GM12878 (cell line): ENCODE data around the gene TEKT5. TPM values are rescaled to one million over a fixed set of nuclear protein-coding genes. Genes with fewer than 3 reads are reported as not detected.

ENCODE experiments used
- ATAC-seq: fragments of 200-7000 bp; cut with Tn5 transposase; 3 replicates; pipeline ENCODE4 v1.9.1; 2020; ENCODE audit warnings: mild to moderate bottlenecking, moderate library complexity
- BruUV-seq: library from RNA; stranded (reverse); fragments of 400-500 nt; replicated peaks from 2 replicates; lab custom pipeline; 2021; lab: Mats Ljungman, UMichigan
- CTCF ChIA-PET: fragments of 300-600 bp; sonication (Branson Sonifier 250); formaldehyde crosslinking; extraction: SDS; loops from one replicate; lab custom pipeline; 2021; ENCODE audit warnings: inconsistent platforms; lab: Yijun Ruan, JAX
- POLR2A ChIA-PET: fragments of 350-600 bp; formaldehyde crosslinking; extraction: SDS; loops from one replicate; lab custom pipeline; 2021; ENCODE audit warnings: inconsistent platforms; lab: Charles Lee
- RAD21 ChIA-PET: fragments of 300-600 bp; sonication (Branson Sonifier 250); formaldehyde crosslinking; loops from one replicate; lab custom pipeline; 2023; ENCODE audit warnings: antibody characterized with exemption; ENCODE audit not compliant: unreplicated experiment; lab: Charles Lee
- SMC1A ChIA-PET: fragments of 300-600 bp; sonication (Branson Sonifier 250); formaldehyde crosslinking; loops from one replicate; lab custom pipeline; 2023; ENCODE audit not compliant: unreplicated experiment, uncharacterized antibody; lab: Charles Lee
- DNase-seq: peaks from one replicate; pipeline ENCODE4 v3.0.0-alpha.2; 2011; ENCODE audit warnings: low read depth, low spot score
- FAIRE-seq: peaks from 3 replicates; lab custom pipeline; 2011; peaks lifted over from hg19 to GRCh38; lab: Jason Lieb, UNC
- H2AFZ ChIP-seq: 2 replicates; pipeline ENCODE4 v1.6.0; 2011; ENCODE audit warnings: low read depth, low read length, control low read depth; ENCODE audit not compliant: control insufficient read depth
- H3K27ac ChIP-seq: 2 replicates; pipeline ENCODE4 v1.5.1; 2011; ENCODE audit warnings: control low read depth; ENCODE audit not compliant: control insufficient read depth, insufficient read depth
- H3K27me3 ChIP-seq, 2 experiments: replicated peaks in 1 of 2; 2 replicates each; pipeline versions ENCODE4 v1.6.0 to v1.6.1; 2011; ENCODE audit warnings: low read length in 1 of 2; ENCODE audit not compliant: control insufficient read depth in 2 of 2, insufficient read depth in 2 of 2
- H3K36me3 ChIP-seq, 2 experiments: 2 replicates each; pipeline ENCODE4 v1.5.1; 2011; ENCODE audit warnings: low read length in 1 of 2; ENCODE audit not compliant: control insufficient read depth in 2 of 2, insufficient read depth in 2 of 2
- H3K4me1 ChIP-seq: 2 replicates; pipeline ENCODE4 v1.6.1; 2011; ENCODE audit warnings: mild to moderate bottlenecking, low read length, moderate library complexity, mixed read lengths; ENCODE audit not compliant: control insufficient read depth, insufficient read depth
- H3K4me2 ChIP-seq: 2 replicates; pipeline ENCODE4 v1.6.0; 2011; ENCODE audit warnings: control low read depth; ENCODE audit not compliant: control insufficient read depth, insufficient read depth
- H3K4me3 ChIP-seq: fragments of 200-600 bp; sonication (generic); 2 replicates; pipeline ENCODE4 v1.5.1; 2016
- H3K79me2 ChIP-seq: 2 replicates; pipeline ENCODE4 v1.6.0; 2011; ENCODE audit warnings: low read length; ENCODE audit not compliant: control insufficient read depth, insufficient read depth
- H3K9ac ChIP-seq: 2 replicates; pipeline ENCODE4 v1.8.0; 2011; ENCODE audit warnings: low read length, control low read depth, mixed read lengths; ENCODE audit not compliant: control insufficient read depth, insufficient read depth
- H3K9me3 ChIP-seq: replicated peaks from 3 replicates; pipeline ENCODE4 v1.5.1; 2011; ENCODE audit warnings: mild to moderate bottlenecking, low read length; ENCODE audit not compliant: control insufficient read depth, insufficient read depth
- H4K20me1 ChIP-seq: 2 replicates; pipeline ENCODE4 v1.6.0; 2011; ENCODE audit not compliant: control insufficient read depth, insufficient read depth
- ETV6 ChIP-seq, 2 experiments: fragments of 450-650 bp in 1 of 2; IDR thresholded peaks in 1 of 2; conservative IDR thresholded peaks in 1 of 2; 2 replicates each; pipeline ENCODE4 v1.6.1; 2014; ENCODE audit warnings: antibody characterized with exemption in 1 of 2, borderline replicate concordance in 1 of 2, low read depth in 1 of 2, mild to moderate bottlenecking in 1 of 2, moderate library complexity in 1 of 2
- HDAC6 ChIP-seq: fragments of 200-600 bp; sonication (generic); IDR thresholded peaks from one replicate; pipeline ENCODE4 v1.8.0; 2017; ENCODE audit warnings: antibody characterized with exemption; ENCODE audit not compliant: unreplicated experiment
- HSF1 ChIP-seq: fragments of 150-350 bp; IDR thresholded peaks from 2 replicates; pipeline ENCODE4 v1.6.1; 2014; ENCODE audit warnings: mild to moderate bottlenecking, low read depth, low read length
- NBN ChIP-seq: fragments of 450-650 bp; IDR thresholded peaks from 2 replicates; pipeline ENCODE4 v1.6.1; 2016
- NR2C2 ChIP-seq: IDR thresholded peaks from 2 replicates; pipeline ENCODE4 v1.6.1; 2011; ENCODE audit warnings: borderline replicate concordance, low read depth; ENCODE audit not compliant: control insufficient read depth, insufficient read length
- PAX5 ChIP-seq: IDR thresholded peaks from 2 replicates; pipeline ENCODE4 v1.6.1; 2011; ENCODE audit warnings: low read depth, low read length, borderline replicate concordance
- PRDM15 ChIP-seq: fragments of 450-650 bp; formaldehyde crosslinking; IDR thresholded peaks from 2 replicates; pipeline ENCODE4 v1.4.0; 2020; ENCODE audit warnings: mild to moderate bottlenecking, moderate library complexity
- SIX5 ChIP-seq: IDR thresholded peaks from 2 replicates; pipeline ENCODE4 v1.6.1; 2011; ENCODE audit warnings: mild to moderate bottlenecking, low read depth, low read length, moderate library complexity; ENCODE audit not compliant: severe bottlenecking
- SKIL ChIP-seq: fragments of 450-650 bp; IDR thresholded peaks from 2 replicates; pipeline ENCODE4 v1.6.1; 2017; ENCODE audit warnings: mild to moderate bottlenecking, low read depth, inconsistent platforms; ENCODE audit not compliant: poor library complexity, severe bottlenecking
- SMAD5 ChIP-seq: IDR thresholded peaks from 2 replicates; pipeline ENCODE4 v1.6.1; 2016; ENCODE audit warnings: antibody characterized with exemption, low read depth
- SPI1 ChIP-seq: IDR thresholded peaks from 2 replicates; pipeline ENCODE4 v1.6.1; 2011; ENCODE audit warnings: low read depth, mild to moderate bottlenecking, low read length, moderate library complexity, borderline replicate concordance; ENCODE audit not compliant: insufficient read depth
- WGBS: methylation state at CpG from one replicate; pipeline ENCODE4 v1.1.6; 2016; ENCODE audit warnings: low lambda C conversion rate; ENCODE audit not compliant: insufficient replicate concordance, insufficient coverage; ENCODE audit errors: missing lambda C conversion rate; 5-methylcytosine and 5-hydroxymethylcytosine counted together
- in situ Hi-C: fragments of 300-500 bp; cut with MboI; formaldehyde crosslinking; loops from 9 replicates; pipeline ENCODE4 v1.14.3; 2018; ENCODE audit warnings: mixed read lengths
- intact Hi-C: fragments of 100-400 bp; cut with micrococcal nuclease; formaldehyde crosslinking; loops from one replicate; pipeline ENCODE4 v1.14.2; 2022; ENCODE audit not compliant: unreplicated experiment
- polyA plus RNA-seq, 11 experiments: library from polyadenylated mRNA; depleted of rRNA in 4 of 11; unstranded in 6 of 11; stranded (reverse) in 5 of 11; fragments of >200 nt; fragmentation: Nextera tagmentation in 4 of 11; fragmentation: Illumina TruSeq in 1 of 11; extraction: Ambion mirVana in 4 of 11; extraction: Trizol in 1 of 11; gene quantifications; 1 replicate in 1 of 11; 2 replicates in 10 of 11; pipeline versions ENCODE4 v1.2.1 to v1.2.3, GENCODE V29; 2011 to 2016; ENCODE audit warnings: inconsistent platforms in 2 of 11, missing spikeins in 2 of 11, low read depth in 1 of 11
- total RNA-seq, 4 experiments: library from RNA; depleted of rRNA in 3 of 4; stranded (reverse); fragments of >200 nt in 3 of 4; fragmentation: Illumina TruSeq in 1 of 4; extraction: Trizol in 1 of 4; gene quantifications; 2 replicates each; pipeline versions ENCODE4 v1.2.1 to v1.2.3, GENCODE V29; 2013 to 2021
- TF ChIP-seq, protein P1 (sequence below): IDR thresholded peaks from 2 replicates; pipeline ENCODE4 v1.6.1; 2011; ENCODE audit warnings: low read depth, mild to moderate bottlenecking, low read length, moderate library complexity, borderline replicate concordance; ENCODE audit errors: extremely low read depth
- TF ChIP-seq, protein P2 (sequence below): fragments of 450-650 bp; IDR thresholded peaks from 2 replicates; pipeline ENCODE4 v1.6.1; 2017; ENCODE audit warnings: low read depth, mild to moderate bottlenecking, moderate library complexity

Gene TEKT5
- total and polyA plus RNA-seq, 10 of the 15 experiments (the other 5 are each of a cell fraction or from before 2014, with no cell fraction given): 0.19 to 2.2 (median 0.68) TPM; not detected in 1

DNA sequence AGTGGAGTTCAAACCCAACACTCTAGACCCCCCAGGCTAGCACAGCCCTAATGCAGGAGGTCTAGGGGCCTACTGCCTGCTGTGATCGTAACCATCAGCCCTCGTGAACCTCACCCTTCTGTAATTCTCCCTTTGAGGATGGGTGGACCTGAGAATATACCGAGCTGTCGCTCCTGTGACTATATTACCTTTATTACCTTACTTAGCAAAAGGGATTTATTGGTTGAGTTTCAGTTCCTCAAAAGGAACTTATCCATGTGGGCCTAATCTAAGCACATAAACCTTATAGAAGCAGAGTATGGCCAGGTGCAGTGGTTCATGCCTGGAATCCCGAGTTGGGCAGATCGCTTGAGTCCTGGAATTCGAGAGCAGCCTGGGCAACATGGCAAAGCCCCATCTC is 95.1 kb downstream of the TEKT5 start:
- peak; percentile 64 for ATAC-seq
- CTCF ChIA-PET: interaction anchor here (0.6 kb wide), 1 partner anchor 18 kb away, joined by 3 read pairs; no protein-coding TSS in a partner anchor
- no peak overlapping the region for H2AFZ ChIP-seq
- in situ Hi-C loops: no loop called here
- no peak for DNase-seq
- intact Hi-C loops: loop anchor here (5.0 kb wide), 1 partner anchor 62 kb away; no protein-coding TSS in a partner anchor
- no TSS peak for BruUV-seq
- POLR2A ChIA-PET: interaction anchor here (0.6 to 1.3 kb wide), 3 partner anchors 9 to 839 kb away, joined by 3 to 4 read pairs (median 4); no protein-coding TSS in a partner anchor
- H4K20me1 ChIP-seq: no peaks in the 10 kb centered on the region
- H3K79me2 ChIP-seq: no peaks in the 10 kb centered on the region
- H3K27ac ChIP-seq: no peak overlapping the region
- RAD21 ChIA-PET: interaction anchor here (0.6 to 1.3 kb wide), 5 partner anchors 9 to 138 kb away, joined by 3 to 4 read pairs (median 3); no protein-coding TSS in a partner anchor
- H3K4me3 ChIP-seq: no peak overlapping the region
- no peaks in the 10 kb centered on the region for H3K9me3 ChIP-seq
- H3K36me3 ChIP-seq: no peaks in the 10 kb centered on the region
- WGBS: 26% methylated on average over 7 of the region's 7 CpGs
- no peak overlapping the region for H3K9ac ChIP-seq
- no peak for FAIRE-seq
- peaks cover 40% of the 10 kb centered on the region for H3K4me1 ChIP-seq
- SMC1A ChIA-PET: interaction anchor here (0.7 to 1.6 kb wide), 4 partner anchors 9 to 47 kb away, joined by 3 to 7 read pairs (median 4); no protein-coding TSS in a partner anchor
- no peak overlapping the region for H3K4me2 ChIP-seq
- H3K27me3 ChIP-seq: no peaks in the 10 kb centered on the region
- TF ChIP-seq NR2C2: no peak
- TF ChIP-seq PAX5: no peak
- TF ChIP-seq SPI1: peak; percentile 97
- TF ChIP-seq NBN: peak; percentile 23; the same call in 1 of the 2 replicates
- no peak for TF ChIP-seq ETV6 (conservative IDR thresholded peaks at IDR 0.05 in 1 of 2, IDR thresholded peaks at IDR 0.05 in 1 of 2; ENCODE audit: borderline replicate concordance in 1 of 2, low read depth in 1 of 2)
- TF ChIP-seq SMAD5: no peak
- no peak for TF ChIP-seq HSF1
- no peak for TF ChIP-seq PRDM15 (CRISPR knock-in tag)
- no peak for TF ChIP-seq SKIL
- TF ChIP-seq, protein P1, sequence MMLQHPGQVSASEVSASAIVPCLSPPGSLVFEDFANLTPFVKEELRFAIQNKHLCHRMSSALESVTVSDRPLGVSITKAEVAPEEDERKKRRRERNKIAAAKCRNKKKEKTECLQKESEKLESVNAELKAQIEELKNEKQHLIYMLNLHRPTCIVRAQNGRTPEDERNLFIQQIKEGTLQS: no peak
- TF ChIP-seq, protein P2, sequence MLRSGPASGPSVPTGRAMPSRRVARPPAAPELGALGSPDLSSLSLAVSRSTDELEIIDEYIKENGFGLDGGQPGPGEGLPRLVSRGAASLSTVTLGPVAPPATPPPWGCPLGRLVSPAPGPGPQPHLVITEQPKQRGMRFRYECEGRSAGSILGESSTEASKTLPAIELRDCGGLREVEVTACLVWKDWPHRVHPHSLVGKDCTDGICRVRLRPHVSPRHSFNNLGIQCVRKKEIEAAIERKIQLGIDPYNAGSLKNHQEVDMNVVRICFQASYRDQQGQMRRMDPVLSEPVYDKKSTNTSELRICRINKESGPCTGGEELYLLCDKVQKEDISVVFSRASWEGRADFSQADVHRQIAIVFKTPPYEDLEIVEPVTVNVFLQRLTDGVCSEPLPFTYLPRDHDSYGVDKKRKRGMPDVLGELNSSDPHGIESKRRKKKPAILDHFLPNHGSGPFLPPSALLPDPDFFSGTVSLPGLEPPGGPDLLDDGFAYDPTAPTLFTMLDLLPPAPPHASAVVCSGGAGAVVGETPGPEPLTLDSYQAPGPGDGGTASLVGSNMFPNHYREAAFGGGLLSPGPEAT: peak; percentile 34; the same call in 1 of the 2 replicates
- no peak for TF ChIP-seq SIX5
- TF ChIP-seq HDAC6: no peak
